ENCODE data around the gene PAOX. TPM values are rescaled to one million over a fixed set of nuclear protein-coding genes. Genes with fewer than 3 reads are reported as not detected.

The PAOX gene
- total and polyA plus RNA-seq, 2 donors (not counting 1 experiment from before 2014, with no cell fraction given) = 2.4 to 9.2 TPM

DNA sequence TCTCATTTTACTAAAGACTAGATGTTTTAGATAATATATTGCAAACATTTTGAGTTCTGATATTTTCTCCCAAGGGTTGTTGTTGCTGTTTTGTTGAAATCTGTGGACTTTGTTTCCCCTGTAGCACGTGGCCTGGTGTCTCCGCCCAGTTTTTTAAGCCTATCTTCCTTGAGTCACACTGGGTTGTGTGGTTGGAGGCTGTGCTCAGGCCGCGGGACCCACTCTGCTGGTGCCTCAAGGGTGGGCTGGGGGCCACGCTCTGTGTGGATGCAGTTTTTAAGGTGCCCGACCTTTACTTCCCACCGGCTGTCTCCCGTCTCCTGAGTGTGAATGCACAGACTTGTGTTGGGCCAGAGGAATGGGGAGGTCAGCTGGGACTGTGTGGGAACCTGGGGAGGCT, 36.1 kb upstream of the PAOX start:
- no peaks in the 10 kb centered on the region for H3K36me3 ChIP-seq (ENCODE audit: control insufficient read depth, insufficient read depth, low read length)
- TF ChIP-seq EZH2 (IDR thresholded peaks at IDR 0.05; ENCODE audit: low read length, missing control alignments) = no peak
- TF ChIP-seq, protein P1, sequence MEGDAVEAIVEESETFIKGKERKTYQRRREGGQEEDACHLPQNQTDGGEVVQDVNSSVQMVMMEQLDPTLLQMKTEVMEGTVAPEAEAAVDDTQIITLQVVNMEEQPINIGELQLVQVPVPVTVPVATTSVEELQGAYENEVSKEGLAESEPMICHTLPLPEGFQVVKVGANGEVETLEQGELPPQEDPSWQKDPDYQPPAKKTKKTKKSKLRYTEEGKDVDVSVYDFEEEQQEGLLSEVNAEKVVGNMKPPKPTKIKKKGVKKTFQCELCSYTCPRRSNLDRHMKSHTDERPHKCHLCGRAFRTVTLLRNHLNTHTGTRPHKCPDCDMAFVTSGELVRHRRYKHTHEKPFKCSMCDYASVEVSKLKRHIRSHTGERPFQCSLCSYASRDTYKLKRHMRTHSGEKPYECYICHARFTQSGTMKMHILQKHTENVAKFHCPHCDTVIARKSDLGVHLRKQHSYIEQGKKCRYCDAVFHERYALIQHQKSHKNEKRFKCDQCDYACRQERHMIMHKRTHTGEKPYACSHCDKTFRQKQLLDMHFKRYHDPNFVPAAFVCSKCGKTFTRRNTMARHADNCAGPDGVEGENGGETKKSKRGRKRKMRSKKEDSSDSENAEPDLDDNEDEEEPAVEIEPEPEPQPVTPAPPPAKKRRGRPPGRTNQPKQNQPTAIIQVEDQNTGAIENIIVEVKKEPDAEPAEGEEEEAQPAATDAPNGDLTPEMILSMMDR (conservative IDR thresholded peaks at IDR 0.05 in 1 of 2, IDR thresholded peaks at IDR 0.05 in 1 of 2; ENCODE audit: low read depth in 1 of 2, low read length in 2 of 2) = no peak
- no peaks in the 10 kb centered on the region for H3K27me3 ChIP-seq (ENCODE audit: control insufficient read depth, insufficient read depth, low read length)
- no peaks in the 10 kb centered on the region for H3K4me1 ChIP-seq (ENCODE audit: control insufficient read depth, extremely low read depth, insufficient read depth, low read length)
- H3K79me2 ChIP-seq (ENCODE audit: control insufficient read depth, insufficient read depth, low read length) = no peaks in the 10 kb centered on the region
- H2AFZ ChIP-seq (ENCODE audit: low read length) = no peak overlapping the region
- no peak overlapping the region for H3K4me2 ChIP-seq (ENCODE audit: extremely low read depth, insufficient read depth, low read length)
- no peaks in the 10 kb centered on the region for H3K9me3 ChIP-seq (ENCODE audit: control insufficient read depth, insufficient read depth, low read depth, low read length)
- H3K4me3 ChIP-seq (replicated peaks in 1 of 4; ENCODE audit: control extremely low read depth in 1 of 4, insufficient read depth in 1 of 4, low read depth in 3 of 4, low read length in 4 of 4) = no peak overlapping the region
- H4K20me1 ChIP-seq (ENCODE audit: control insufficient read depth, extremely low read depth, insufficient read depth, low read length) = no peaks in the 10 kb centered on the region
- no peak overlapping the region for H3K27ac ChIP-seq (ENCODE audit: insufficient read depth, low read length)
- H3K9ac ChIP-seq (ENCODE audit: insufficient read depth, low read length) = no peak overlapping the region
- no peak for DNase-seq (ENCODE audit: low read depth in 2 of 2)

DNA sequence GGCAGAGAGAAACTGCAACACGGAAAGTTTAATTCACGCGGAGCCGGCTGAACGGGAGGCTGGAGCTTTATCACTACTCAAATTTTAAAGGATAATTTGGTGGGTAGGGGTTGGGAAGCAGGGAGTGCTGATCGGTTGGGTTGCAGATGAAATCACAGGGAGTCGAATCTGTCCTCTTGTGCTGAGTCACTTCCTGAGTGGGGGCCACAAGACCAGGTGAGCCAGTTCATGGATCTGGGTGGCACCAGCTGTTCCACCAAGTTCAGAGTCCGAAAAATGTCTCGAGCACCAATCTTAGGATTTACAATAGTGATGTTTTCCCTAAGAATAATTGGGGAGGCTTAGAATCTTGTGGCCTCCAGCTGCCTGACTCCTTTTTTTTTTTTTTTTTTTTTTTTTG, 35.5 kb upstream of the PAOX start:
- Histone ChIP-seq H3K27ac (ENCODE audit: insufficient read depth, low read length) (no peak overlapping the region), H4K20me1 (ENCODE audit: control insufficient read depth, extremely low read depth, insufficient read depth, low read length) (no peaks in the 10 kb centered on the region), H3K36me3 (ENCODE audit: control insufficient read depth, insufficient read depth, low read length) (no peaks in the 10 kb centered on the region), H3K79me2 (ENCODE audit: control insufficient read depth, insufficient read depth, low read length) (no peaks in the 10 kb centered on the region), H3K4me2 (ENCODE audit: extremely low read depth, insufficient read depth, low read length) (no peak overlapping the region), H3K4me3 (replicated peaks in 1 of 4; ENCODE audit: control extremely low read depth in 1 of 4, insufficient read depth in 1 of 4, low read depth in 3 of 4, low read length in 4 of 4) (no peak overlapping the region), H2AFZ (ENCODE audit: low read length) (no peak overlapping the region), H3K9ac (ENCODE audit: insufficient read depth, low read length) (no peak overlapping the region), H3K4me1 (ENCODE audit: control insufficient read depth, extremely low read depth, insufficient read depth, low read length) (no peaks in the 10 kb centered on the region), H3K9me3 (ENCODE audit: control insufficient read depth, insufficient read depth, low read depth, low read length) (no peaks in the 10 kb centered on the region), H3K27me3 (ENCODE audit: control insufficient read depth, insufficient read depth, low read length) (no peaks in the 10 kb centered on the region)
- TF ChIP-seq, protein P1 (conservative IDR thresholded peaks at IDR 0.05 in 1 of 2, IDR thresholded peaks at IDR 0.05 in 1 of 2; ENCODE audit: low read depth in 1 of 2, low read length in 2 of 2) = no peak
- TF ChIP-seq EZH2 (IDR thresholded peaks at IDR 0.05; ENCODE audit: low read length, missing control alignments) = no peak
- DNase-seq (ENCODE audit: low read depth in 2 of 2) = no peak

GRCh38 chr10:133344236-133344635, 34.8 kb upstream of the PAOX start:
- Histone ChIP-seq H3K4me2 (ENCODE audit: extremely low read depth, insufficient read depth, low read length) (no peak overlapping the region), H3K4me3 (replicated peaks in 1 of 4; ENCODE audit: control extremely low read depth in 1 of 4, insufficient read depth in 1 of 4, low read depth in 3 of 4, low read length in 4 of 4) (no peak overlapping the region), H3K27me3 (ENCODE audit: control insufficient read depth, insufficient read depth, low read length) (no peaks in the 10 kb centered on the region), H3K9me3 (ENCODE audit: control insufficient read depth, insufficient read depth, low read depth, low read length) (no peaks in the 10 kb centered on the region), H3K9ac (ENCODE audit: insufficient read depth, low read length) (no peak overlapping the region), H4K20me1 (ENCODE audit: control insufficient read depth, extremely low read depth, insufficient read depth, low read length) (no peaks in the 10 kb centered on the region), H3K36me3 (ENCODE audit: control insufficient read depth, insufficient read depth, low read length) (no peaks in the 10 kb centered on the region), H3K27ac (ENCODE audit: insufficient read depth, low read length) (no peak overlapping the region), H3K4me1 (ENCODE audit: control insufficient read depth, extremely low read depth, insufficient read depth, low read length) (no peaks in the 10 kb centered on the region), H2AFZ (ENCODE audit: low read length) (no peak overlapping the region), H3K79me2 (ENCODE audit: control insufficient read depth, insufficient read depth, low read length) (no peaks in the 10 kb centered on the region)
- DNase-seq (ENCODE audit: low read depth in 2 of 2) = no peak
- TF ChIP-seq, protein P1 (conservative IDR thresholded peaks at IDR 0.05 in 1 of 2, IDR thresholded peaks at IDR 0.05 in 1 of 2; ENCODE audit: low read depth in 1 of 2, low read length in 2 of 2) = no peak
- TF ChIP-seq EZH2 (IDR thresholded peaks at IDR 0.05; ENCODE audit: low read length, missing control alignments) = no peak
